A673 (cell line): ENCODE measurements around the gene NKD1.

Experiments used
- EZH2 ChIP-seq: fragments of 200-600 bp; sonication (generic); IDR thresholded peaks from 2 replicates; pipeline ENCODE4 v1.6.1; 2017; ENCODE audit warnings: borderline replicate concordance, low read depth, mild to moderate bottlenecking, mixed read lengths, antibody characterized with exemption, low read length; ENCODE audit not compliant: poor library complexity, severe bottlenecking
- TF ChIP-seq, protein P1 (sequence below): fragments of 300-800, 200-600 bp; sonication (generic); conservative IDR thresholded peaks from 2 replicates; pipeline ENCODE4 v1.5.1; 2017; ENCODE audit warnings: low read depth, mild to moderate bottlenecking, antibody characterized with exemption, low read length, moderate library complexity, mixed read lengths

DNA sequence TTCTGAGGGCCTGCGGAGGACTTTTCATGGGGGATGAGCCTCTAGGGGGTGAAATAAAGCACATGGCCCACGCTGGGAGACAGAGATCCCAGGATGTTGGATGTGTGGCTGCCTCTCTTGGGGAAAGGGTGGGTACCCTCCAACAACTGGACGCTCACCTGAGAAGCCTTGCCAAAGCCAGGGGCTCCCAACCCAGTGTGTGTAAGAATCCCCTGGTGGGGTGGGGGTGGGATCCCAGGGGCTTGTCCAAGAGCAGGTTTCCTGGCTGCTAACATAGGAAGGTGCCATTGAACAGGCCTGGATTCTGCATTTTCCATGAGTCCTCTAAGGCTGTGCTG lies 132.3 kb downstream of the NKD1 start:
- TF ChIP-seq, protein P1, sequence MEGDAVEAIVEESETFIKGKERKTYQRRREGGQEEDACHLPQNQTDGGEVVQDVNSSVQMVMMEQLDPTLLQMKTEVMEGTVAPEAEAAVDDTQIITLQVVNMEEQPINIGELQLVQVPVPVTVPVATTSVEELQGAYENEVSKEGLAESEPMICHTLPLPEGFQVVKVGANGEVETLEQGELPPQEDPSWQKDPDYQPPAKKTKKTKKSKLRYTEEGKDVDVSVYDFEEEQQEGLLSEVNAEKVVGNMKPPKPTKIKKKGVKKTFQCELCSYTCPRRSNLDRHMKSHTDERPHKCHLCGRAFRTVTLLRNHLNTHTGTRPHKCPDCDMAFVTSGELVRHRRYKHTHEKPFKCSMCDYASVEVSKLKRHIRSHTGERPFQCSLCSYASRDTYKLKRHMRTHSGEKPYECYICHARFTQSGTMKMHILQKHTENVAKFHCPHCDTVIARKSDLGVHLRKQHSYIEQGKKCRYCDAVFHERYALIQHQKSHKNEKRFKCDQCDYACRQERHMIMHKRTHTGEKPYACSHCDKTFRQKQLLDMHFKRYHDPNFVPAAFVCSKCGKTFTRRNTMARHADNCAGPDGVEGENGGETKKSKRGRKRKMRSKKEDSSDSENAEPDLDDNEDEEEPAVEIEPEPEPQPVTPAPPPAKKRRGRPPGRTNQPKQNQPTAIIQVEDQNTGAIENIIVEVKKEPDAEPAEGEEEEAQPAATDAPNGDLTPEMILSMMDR: no peak
- TF ChIP-seq EZH2: no peak
